H1 (cell line): ENCODE measurements around the gene CHCHD3. TPM values are rescaled to one million over a fixed set of nuclear protein-coding genes. Genes with fewer than 3 reads are reported as not detected.

Source experiments
- CTCF ChIA-PET: fragments of 300-600 bp; sonication (Branson Sonifier 250); formaldehyde crosslinking; loops from one replicate; lab custom pipeline; 2021; ENCODE audit not compliant: partially characterized antibody; lab: Charles Lee
- POLR2A ChIA-PET: fragments of 300-600 bp; sonication (Branson Sonifier 250); formaldehyde crosslinking; loops from one replicate; lab custom pipeline; 2021; ENCODE audit warnings: inconsistent platforms; ENCODE audit not compliant: partially characterized antibody; lab: Charles Lee
- DNase-seq, 2 experiments: peaks; one replicate each; pipeline versions ENCODE4 v3.0.0 to v3.0.0-alpha.2; 2010 to 2022; ENCODE audit warnings: low spot score in 2 of 2, low read depth in 1 of 2, mixed read lengths in 1 of 2
- FAIRE-seq: peaks from 2 replicates; lab custom pipeline; 2011; peaks lifted over from hg19 to GRCh38; lab: Jason Lieb, UNC
- H2AFZ ChIP-seq: 2 replicates; pipeline ENCODE4 v1.8.1; 2012; ENCODE audit warnings: low read length, inconsistent platforms
- H2AK5ac ChIP-seq: 2 replicates; pipeline ENCODE4 v1.6.1; 2013; ENCODE audit warnings: low read depth, low read length
- H2BK120ac ChIP-seq: replicated peaks from 2 replicates; pipeline ENCODE3; 2013; ENCODE audit warnings: low read depth, low read length, inconsistent platforms
- H2BK12ac ChIP-seq: 2 replicates; pipeline ENCODE4 v1.6.1; 2013; ENCODE audit warnings: low read depth, low read length
- H2BK15ac ChIP-seq: 2 replicates; pipeline ENCODE4 v1.6.1; 2013; ENCODE audit warnings: low read length
- H2BK20ac ChIP-seq: 2 replicates; pipeline ENCODE4 v1.6.1; 2013; ENCODE audit warnings: low read length
- H2BK5ac ChIP-seq: 2 replicates; pipeline ENCODE4 v1.6.1; 2013; ENCODE audit warnings: low read depth, low read length
- H3K14ac ChIP-seq: 2 replicates; pipeline ENCODE4 v1.6.1; 2013; ENCODE audit warnings: inconsistent platforms; ENCODE audit not compliant: insufficient read length
- H3K18ac ChIP-seq: 2 replicates; pipeline ENCODE4 v1.6.1; 2013; ENCODE audit warnings: low read length; ENCODE audit errors: extremely low read depth
- H3K23ac ChIP-seq: 2 replicates; pipeline ENCODE4 v1.6.1; 2013; ENCODE audit warnings: inconsistent platforms; ENCODE audit not compliant: insufficient read length
- H3K23me2 ChIP-seq: 2 replicates; pipeline ENCODE4 v1.6.1; 2013; ENCODE audit warnings: low read depth, low read length
- H3K27ac ChIP-seq: 2 replicates; pipeline ENCODE4 v1.6.1; 2011; ENCODE audit warnings: low read depth, low read length, inconsistent platforms
- H3K27me3 ChIP-seq, 4 experiments: replicated peaks in 1 of 4; 1 replicate in 1 of 4; 2 replicates in 3 of 4; pipeline versions ENCODE4 v1.6.1 to v1.8.1; 2011 to 2013; ENCODE audit warnings: low read length in 3 of 4, mild to moderate bottlenecking in 3 of 4, inconsistent platforms in 2 of 4, mixed read lengths in 2 of 4, moderate library complexity in 1 of 4; ENCODE audit not compliant: control insufficient read depth in 3 of 4, insufficient read depth in 3 of 4; ENCODE audit errors: extremely low read depth in 1 of 4
- H3K36me3 ChIP-seq, 4 experiments: 2 replicates each; pipeline versions ENCODE4 v1.6.1 to v1.8.1; 2011 to 2013; ENCODE audit warnings: mild to moderate bottlenecking in 4 of 4, low read length in 3 of 4, moderate library complexity in 2 of 4, control low read depth in 1 of 4, inconsistent platforms in 1 of 4; ENCODE audit not compliant: insufficient read depth in 4 of 4, control insufficient read depth in 2 of 4
- H3K4ac ChIP-seq: replicated peaks from 2 replicates; pipeline ENCODE3; 2013; ENCODE audit warnings: low read length, low read depth, mixed read lengths, inconsistent platforms; ENCODE audit not compliant: insufficient read length
- H3K4me1 ChIP-seq, 4 experiments: replicated peaks in 1 of 4; 1 replicate in 1 of 4; 2 replicates in 3 of 4; pipeline versions ENCODE4 v1.6.1 to v1.8.1; 2011 to 2013; ENCODE audit warnings: low read length in 3 of 4, inconsistent platforms in 2 of 4, mixed read lengths in 1 of 4; ENCODE audit not compliant: insufficient read depth in 4 of 4, control insufficient read depth in 3 of 4
- H3K4me2 ChIP-seq, 2 experiments: 2 replicates each; pipeline versions ENCODE4 v1.6.1 to v1.8.1; 2011 to 2013; ENCODE audit warnings: low read depth in 2 of 2, low read length in 2 of 2, control low read depth in 1 of 2, inconsistent platforms in 1 of 2, mild to moderate bottlenecking in 1 of 2; ENCODE audit not compliant: insufficient read depth in 1 of 2
- H3K4me3 ChIP-seq, 4 experiments: fragments of 200-600, 300-600 bp in 1 of 4; sonication (generic), shearing (Covaris generic), sonication (Bioruptor Twin) in 1 of 4; 2 replicates each; pipeline versions ENCODE4 v1.5.1 to v1.8.1; 2011 to 2016; ENCODE audit warnings: low read length in 4 of 4, low read depth in 3 of 4, control low read depth in 2 of 4, inconsistent platforms in 2 of 4, mild to moderate bottlenecking in 2 of 4, mixed read lengths in 1 of 4, moderate library complexity in 1 of 4; ENCODE audit not compliant: insufficient read depth in 2 of 4; ENCODE audit errors: extremely low read depth in 1 of 4
- H3K56ac ChIP-seq: replicated peaks from 2 replicates; pipeline ENCODE3; 2013; ENCODE audit warnings: low read depth, mild to moderate bottlenecking, mixed read lengths, low read length, inconsistent platforms; ENCODE audit not compliant: insufficient read length
- H3K79me1 ChIP-seq: 2 replicates; pipeline ENCODE4 v1.6.1; 2013; ENCODE audit warnings: low read depth, low read length, control low read depth
- H3K79me2 ChIP-seq, 2 experiments: 2 replicates each; pipeline versions ENCODE4 v1.6.1 to v1.8.1; 2012 to 2013; ENCODE audit warnings: low read length in 2 of 2, mild to moderate bottlenecking in 2 of 2, inconsistent platforms in 1 of 2; ENCODE audit not compliant: insufficient read depth in 2 of 2, control insufficient read depth in 1 of 2
- H3K9ac ChIP-seq, 4 experiments: replicated peaks in 1 of 4; 1 replicate in 1 of 4; 2 replicates in 3 of 4; pipeline versions ENCODE4 v1.6.1 to v1.8.1; 2011 to 2013; ENCODE audit warnings: low read depth in 3 of 4, low read length in 3 of 4, control low read depth in 2 of 4, mild to moderate bottlenecking in 2 of 4, moderate library complexity in 2 of 4, inconsistent platforms in 1 of 4; ENCODE audit errors: extremely low read depth in 1 of 4
- H3K9me3 ChIP-seq, 2 experiments: 2 replicates each; pipeline versions ENCODE4 v1.6.1 to v1.8.1; 2012 to 2013; ENCODE audit warnings: mild to moderate bottlenecking in 2 of 2, moderate library complexity in 2 of 2, control low read depth in 1 of 2, inconsistent platforms in 1 of 2, low read depth in 1 of 2, low read length in 1 of 2, mixed read lengths in 1 of 2; ENCODE audit not compliant: insufficient read depth in 2 of 2
- H4K20me1 ChIP-seq, 2 experiments: replicated peaks in 1 of 2; 2 replicates each; pipeline versions ENCODE3 to v1.8.1; 2011 to 2013; ENCODE audit warnings: inconsistent platforms in 2 of 2, low read length in 2 of 2, mild to moderate bottlenecking in 1 of 2; ENCODE audit not compliant: insufficient read depth in 2 of 2, control insufficient read depth in 1 of 2
- H4K5ac ChIP-seq: 2 replicates; pipeline ENCODE4 v1.6.1; 2013; ENCODE audit warnings: low read length, low read depth, mixed read lengths, inconsistent platforms; ENCODE audit not compliant: insufficient read length
- H4K8ac ChIP-seq: 2 replicates; pipeline ENCODE4 v1.8.0; 2013; ENCODE audit warnings: mild to moderate bottlenecking, moderate library complexity, low read length, inconsistent platforms; ENCODE audit not compliant: insufficient read depth; ENCODE audit errors: extremely low read depth
- H4K91ac ChIP-seq: replicated peaks from 2 replicates; pipeline ENCODE3; 2013; ENCODE audit warnings: low read length, mixed read lengths, inconsistent platforms; ENCODE audit not compliant: insufficient read length
- ATF3 ChIP-seq: IDR thresholded peaks from 2 replicates; pipeline ENCODE4 v1.6.1; 2011; ENCODE audit warnings: low read depth, mild to moderate bottlenecking, low read length; ENCODE audit not compliant: insufficient read depth
- BRCA1 ChIP-seq: IDR thresholded peaks from 2 replicates; pipeline ENCODE4 v1.6.1; 2012; ENCODE audit warnings: low read depth, low read length, improper control_type of control experiment
- CHD2 ChIP-seq: IDR thresholded peaks from 2 replicates; pipeline ENCODE4 v1.6.1; 2012; ENCODE audit warnings: low read length, improper control_type of control experiment
- HDAC6 ChIP-seq: IDR thresholded peaks from one replicate; pipeline ENCODE4 v1.7.1; 2012; ENCODE audit warnings: low read depth, mild to moderate bottlenecking, inconsistent platforms, low read length, moderate library complexity
- PHF8 ChIP-seq: fragments of 200-600 bp; sonication (generic); conservative IDR thresholded peaks from 2 replicates; pipeline ENCODE4 v1.7.1; 2012; ENCODE audit warnings: low read depth, mild to moderate bottlenecking, inconsistent platforms, low read length, moderate library complexity
- POLR2AphosphoS5 ChIP-seq: IDR thresholded peaks from 2 replicates; pipeline ENCODE4 v1.6.1; 2011; ENCODE audit warnings: low read depth, low read length
- RAD21 ChIP-seq, 2 experiments: IDR thresholded peaks in 1 of 2; conservative IDR thresholded peaks in 1 of 2; 2 replicates each; pipeline ENCODE4 v1.6.1; 2011; ENCODE audit warnings: low read depth in 2 of 2, low read length in 2 of 2, improper control_type of control experiment in 1 of 2, inconsistent platforms in 1 of 2, mild to moderate bottlenecking in 1 of 2, moderate library complexity in 1 of 2
- RFX5 ChIP-seq: IDR thresholded peaks from 2 replicates; pipeline ENCODE4 v1.6.1; 2011; ENCODE audit warnings: low read depth, low read length, improper control_type of control experiment, borderline replicate concordance
- SIN3A ChIP-seq, 2 experiments: IDR thresholded peaks in 1 of 2; conservative IDR thresholded peaks in 1 of 2; 2 replicates each; pipeline ENCODE4 v1.6.1; 2011 to 2012; ENCODE audit warnings: low read length in 2 of 2, improper control_type of control experiment in 1 of 2, low read depth in 1 of 2, mild to moderate bottlenecking in 1 of 2
- SIX5 ChIP-seq: IDR thresholded peaks from 2 replicates; pipeline ENCODE4 v1.6.1; 2011; ENCODE audit warnings: mild to moderate bottlenecking, low read depth, low read length
- SP4 ChIP-seq: IDR thresholded peaks from 2 replicates; pipeline ENCODE4 v1.6.1; 2012; ENCODE audit warnings: low read length, inconsistent platforms
- SRF ChIP-seq: IDR thresholded peaks from 2 replicates; pipeline ENCODE4 v1.6.1; 2011; ENCODE audit warnings: mild to moderate bottlenecking, low read depth, low read length, moderate library complexity
- SUZ12 ChIP-seq: fragments of 200-600 bp; sonication (generic); IDR thresholded peaks from 2 replicates; pipeline ENCODE4 v1.6.1; 2012; ENCODE audit warnings: mild to moderate bottlenecking, inconsistent platforms, low read length, moderate library complexity, mixed read lengths
- TEAD4 ChIP-seq: IDR thresholded peaks from 2 replicates; pipeline ENCODE4 v1.6.1; 2012; ENCODE audit warnings: low read depth, low read length, inconsistent platforms, mixed read lengths
- WGBS, 2 experiments: shearing (Covaris generic) in 1 of 2; methylation state at CpG; one replicate each; pipeline versions ENCODE4 v1.1.6 to v1.1.7; 2013 to 2015; ENCODE audit warnings: low lambda C conversion rate in 2 of 2, mixed read lengths in 2 of 2, inconsistent platforms in 1 of 2, low coverage in 1 of 2, missing lambda C conversion rate in 1 of 2; ENCODE audit not compliant: insufficient replicate concordance in 2 of 2, insufficient coverage in 1 of 2, insufficient read length in 1 of 2; ENCODE audit errors: extremely low coverage in 1 of 2, missing lambda C conversion rate in 1 of 2; 5-methylcytosine and 5-hydroxymethylcytosine counted together
- polyA plus RNA-seq, 7 experiments: library from polyadenylated mRNA; depleted of rRNA in 3 of 7; stranded (reverse) in 5 of 7; unstranded in 2 of 7; fragments of >200 nt in 5 of 7; fragments of 200-250 nt in 2 of 7; gene quantifications; 1 replicate in 5 of 7; 2 replicates in 1 of 7; 4 replicates in 1 of 7; pipeline versions ENCODE4 v1.2.1 to v1.2.3, GENCODE V29; 2011 to 2013; ENCODE audit warnings: missing spikeins in 2 of 7, mixed read lengths in 2 of 7
- total RNA-seq: library from RNA; stranded (reverse); fragmentation: NEBNext Ultra II Directional; extraction: Animal tissue kit (Norgen Biotek cat#: 25700); gene quantifications from 2 replicates; pipeline ENCODE4 v1.2.1, GENCODE V29; 2021

CHCHD3 gene
- total and polyA plus RNA-seq, 2 of the 8 experiments (the other 6 are each of a cell fraction or from before 2014, with no cell fraction given): 42.9 to 137 TPM

- Histone ChIP-seq H2BK12ac (no peak overlapping the region), H3K27me3 (no peaks in the 10 kb centered on the region), H2AK5ac (no peak overlapping the region), H3K79me2 (peaks cover 0 to 5% of the 10 kb centered on the region in 2 experiments; a peak in 1 of 4 replicates), H2AFZ (no peak overlapping the region), H4K20me1 (peaks cover 0 to 3% of the 10 kb centered on the region in 2 experiments), H3K23ac (no peak overlapping the region), H3K14ac (no peak overlapping the region), H3K9ac (no peak overlapping the region), H2BK120ac (no peak overlapping the region), H3K4me1 (no peaks in the 10 kb centered on the region), H3K9me3 (no peaks in the 10 kb centered on the region), H3K4ac (no peak overlapping the region), H2BK5ac (no peak overlapping the region), H3K23me2 (no peaks in the 10 kb centered on the region), H3K36me3 (no peaks in the 10 kb centered on the region), H4K8ac (no peak overlapping the region), H3K4me3 (no peak overlapping the region), H4K91ac (no peak overlapping the region), H4K5ac (no peak overlapping the region), H2BK15ac (no peak overlapping the region), H3K18ac (no peak overlapping the region), H3K79me1 (no peaks in the 10 kb centered on the region; the same call in 1 of the 2 replicates), H2BK20ac (no peak overlapping the region), H3K56ac (no peak overlapping the region), H3K4me2 (no peak overlapping the region), H3K27ac (no peak overlapping the region)
- FAIRE-seq: no peak
- WGBS, 2 experiments: 95% methylated on average over 4 of the region's 4 CpGs; no CpG with 5 or more reads in 1 of the 2 experiments
- ChIA-PET CTCF (interaction anchor here (1.6 kb wide), 1 partner anchor 13 kb away, joined by 5 read pairs; no protein-coding TSS in a partner anchor), POLR2A (no interaction called here)
- no peak for DNase-seq
- TF ChIP-seq RAD21 (IDR thresholded peaks at IDR 0.05 in 1 of 2, conservative IDR thresholded peaks at IDR 0.05 in 1 of 2; ENCODE audit: low read depth in 2 of 2, low read length in 2 of 2): no peak
- TF ChIP-seq RFX5: no peak
- no peak for TF ChIP-seq ATF3
- TF ChIP-seq CHD2: no peak
- TF ChIP-seq SIN3A (conservative IDR thresholded peaks at IDR 0.05 in 1 of 2, IDR thresholded peaks at IDR 0.05 in 1 of 2; ENCODE audit: low read depth in 1 of 2, low read length in 2 of 2): no peak
- no peak for TF ChIP-seq POLR2AphosphoS5
- no peak for TF ChIP-seq SP4
- TF ChIP-seq HDAC6: no peak
- TF ChIP-seq SRF: no peak
- no peak for TF ChIP-seq SUZ12
- no peak for TF ChIP-seq TEAD4
- no peak for TF ChIP-seq SIX5
- TF ChIP-seq PHF8: no peak
- no peak for TF ChIP-seq BRCA1
Observed at GRCh38 chr7:132919771-132920170, 162.1 kb downstream of the CHCHD3 start.
